Fibroblast of lung (primary cell): ENCODE results near the gene SIPA1L3.

ENCODE experiments used
- EZH2 ChIP-seq: IDR thresholded peaks from 2 replicates; pipeline ENCODE4 v1.5.1; 2012; ENCODE audit warnings: low read length, control low read depth, mild to moderate bottlenecking; ENCODE audit errors: missing control alignments
- TF ChIP-seq, protein P1 (sequence below), 2 donors: IDR thresholded peaks in 1 of 2; conservative IDR thresholded peaks in 1 of 2; 1 replicate in 1 of 2; 2 replicates in 1 of 2; pipeline ENCODE4 v1.5.1; 2011 to 2012; ENCODE audit warnings: low read length in 2 of 2, control low read depth in 1 of 2, inconsistent platforms in 1 of 2, low read depth in 1 of 2, mild to moderate bottlenecking in 1 of 2

DNA sequence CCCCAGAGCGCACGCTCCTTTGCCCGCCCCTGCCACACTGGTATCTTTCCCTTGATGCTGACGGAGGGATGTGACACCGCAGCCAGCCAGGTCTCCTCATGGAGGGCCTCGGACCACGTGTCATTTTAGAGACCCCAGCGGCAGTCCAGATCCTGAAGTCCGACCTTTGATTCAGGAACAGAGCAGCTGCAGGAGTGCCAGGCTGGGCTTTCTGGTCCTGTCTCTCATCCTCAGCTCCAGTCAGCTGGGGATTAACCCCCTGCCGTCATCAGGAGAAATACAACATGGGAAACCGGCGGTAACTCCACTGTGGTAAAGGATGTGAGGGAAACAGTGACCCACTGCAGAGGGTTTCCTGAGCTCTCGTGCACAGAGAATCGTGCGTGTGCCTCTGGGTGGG lies 140.6 kb downstream of the SIPA1L3 start:
- TF ChIP-seq, protein P1, sequence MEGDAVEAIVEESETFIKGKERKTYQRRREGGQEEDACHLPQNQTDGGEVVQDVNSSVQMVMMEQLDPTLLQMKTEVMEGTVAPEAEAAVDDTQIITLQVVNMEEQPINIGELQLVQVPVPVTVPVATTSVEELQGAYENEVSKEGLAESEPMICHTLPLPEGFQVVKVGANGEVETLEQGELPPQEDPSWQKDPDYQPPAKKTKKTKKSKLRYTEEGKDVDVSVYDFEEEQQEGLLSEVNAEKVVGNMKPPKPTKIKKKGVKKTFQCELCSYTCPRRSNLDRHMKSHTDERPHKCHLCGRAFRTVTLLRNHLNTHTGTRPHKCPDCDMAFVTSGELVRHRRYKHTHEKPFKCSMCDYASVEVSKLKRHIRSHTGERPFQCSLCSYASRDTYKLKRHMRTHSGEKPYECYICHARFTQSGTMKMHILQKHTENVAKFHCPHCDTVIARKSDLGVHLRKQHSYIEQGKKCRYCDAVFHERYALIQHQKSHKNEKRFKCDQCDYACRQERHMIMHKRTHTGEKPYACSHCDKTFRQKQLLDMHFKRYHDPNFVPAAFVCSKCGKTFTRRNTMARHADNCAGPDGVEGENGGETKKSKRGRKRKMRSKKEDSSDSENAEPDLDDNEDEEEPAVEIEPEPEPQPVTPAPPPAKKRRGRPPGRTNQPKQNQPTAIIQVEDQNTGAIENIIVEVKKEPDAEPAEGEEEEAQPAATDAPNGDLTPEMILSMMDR (conservative IDR thresholded peaks at IDR 0.05 in 1 of 2, IDR thresholded peaks at IDR 0.05 in 1 of 2; ENCODE audit: low read depth in 1 of 2, low read length in 2 of 2): no peak
- no peak for TF ChIP-seq EZH2
